HepG2 (cell line): Measurements from ENCODE around the gene UBE2Q2. TPM values are rescaled to one million over a fixed set of nuclear protein-coding genes. Genes with fewer than 3 reads are reported as not detected.

Experiments
- CREB1 ChIP-seq, 2 experiments: fragments of 450-650 bp in 1 of 2; IDR thresholded peaks; 2 replicates each; pipeline ENCODE4 v1.6.1; 2016 to 2017; ENCODE audit warnings: control low read depth in 1 of 2, mild to moderate bottlenecking in 1 of 2, missing compliant biosample characterization in 1 of 2, missing genetic modification characterization in 1 of 2
- GATA4 ChIP-seq: sonication (generic); IDR thresholded peaks from 2 replicates; pipeline ENCODE4 v1.6.1; 2016; ENCODE audit warnings: antibody characterized with exemption, low read depth, borderline replicate concordance
- ISX ChIP-seq: sonication (generic); formaldehyde crosslinking; conservative IDR thresholded peaks from 2 replicates; pipeline ENCODE4 v1.5.0; 2020; ENCODE audit warnings: missing genetic modification reagents
- KLF16 ChIP-seq, 2 experiments: sonication (generic) in 1 of 2; formaldehyde crosslinking in 1 of 2; IDR thresholded peaks; 2 replicates each; pipeline versions ENCODE4 v1.6.1 to v1.8.0; 2016 to 2023; ENCODE audit warnings: missing genetic modification reagents in 2 of 2, missing compliant biosample characterization in 1 of 2
- KMT2A ChIP-seq: sonication (generic); formaldehyde crosslinking; IDR thresholded peaks from 2 replicates; pipeline ENCODE4 v1.4.0; 2020; ENCODE audit warnings: missing genetic modification reagents
- NFE2 ChIP-seq: sonication (generic); formaldehyde crosslinking; IDR thresholded peaks from 2 replicates; pipeline ENCODE4 v1.4.0; 2020; ENCODE audit warnings: missing genetic modification reagents
- NRL ChIP-seq: sonication (generic); formaldehyde crosslinking; IDR thresholded peaks from 2 replicates; pipeline ENCODE4 v1.5.0; 2020; ENCODE audit warnings: missing genetic modification reagents, mild to moderate bottlenecking, moderate library complexity, borderline replicate concordance
- SIX1 ChIP-seq: sonication (generic); formaldehyde crosslinking; IDR thresholded peaks from 2 replicates; pipeline ENCODE4 v1.4.0; 2020; ENCODE audit warnings: missing genetic modification reagents, borderline replicate concordance
- TOE1 ChIP-seq: sonication (generic); formaldehyde crosslinking; IDR thresholded peaks from 2 replicates; pipeline ENCODE4 v1.4.0; 2020; ENCODE audit warnings: mild to moderate bottlenecking, missing genetic modification reagents
- ZMYM2 ChIP-seq: sonication (generic); formaldehyde crosslinking; IDR thresholded peaks from 2 replicates; pipeline ENCODE4 v1.8.0; 2022; ENCODE audit warnings: mild to moderate bottlenecking, missing genetic modification reagents
- ZNF234 ChIP-seq: sonication (generic); formaldehyde crosslinking; conservative IDR thresholded peaks from 2 replicates; pipeline ENCODE4 v1.5.1; 2020; ENCODE audit warnings: mild to moderate bottlenecking, missing genetic modification reagents
- ZNF598 ChIP-seq: sonication (generic); formaldehyde crosslinking; IDR thresholded peaks from 2 replicates; pipeline ENCODE4 v1.5.1; 2020; ENCODE audit warnings: mild to moderate bottlenecking, missing genetic modification reagents, borderline replicate concordance
- ZNF644 ChIP-seq: IDR thresholded peaks from 2 replicates; pipeline ENCODE4 v1.6.1; 2016; ENCODE audit warnings: low read depth
- polyA plus RNA-seq, 8 experiments: library from polyadenylated mRNA; depleted of rRNA in 3 of 8; stranded (reverse) in 7 of 8; unstranded in 1 of 8; fragments of >200 nt; fragmentation: Illumina TruSeq in 4 of 8; extraction: Trizol in 4 of 8; gene quantifications; 2 replicates each; pipeline versions ENCODE4 v1.2.1 to v1.2.3, GENCODE V29; 2011 to 2016; ENCODE audit warnings: low read depth in 4 of 8, missing spikeins in 1 of 8, mixed read lengths in 1 of 8; ENCODE audit not compliant: insufficient read depth in 1 of 8
- total RNA-seq, 5 experiments: library from RNA; depleted of rRNA; stranded (reverse); fragments of >200 nt; fragmentation: Illumina TruSeq; extraction: Trizol; gene quantifications; 2 replicates each; pipeline ENCODE4 v1.2.3, GENCODE V29; 2016; ENCODE audit warnings: low read depth in 1 of 5
- TF ChIP-seq, protein P1 (sequence below): sonication (generic); formaldehyde crosslinking; IDR thresholded peaks from 2 replicates; pipeline ENCODE4 v1.5.1; 2020; ENCODE audit warnings: mild to moderate bottlenecking, missing genetic modification reagents, borderline replicate concordance
- TF ChIP-seq, protein P2 (sequence below): sonication (generic); formaldehyde crosslinking; IDR thresholded peaks from 2 replicates; pipeline ENCODE4 v1.4.0; 2020; ENCODE audit warnings: missing genetic modification reagents
- TF ChIP-seq, protein P3 (sequence below): IDR thresholded peaks from 2 replicates; pipeline ENCODE4 v1.6.1; 2018; ENCODE audit warnings: missing genetic modification reagents, mild to moderate bottlenecking, missing compliant biosample characterization
- TF ChIP-seq, protein P4 (sequence below): IDR thresholded peaks from 2 replicates; pipeline ENCODE4 v1.6.1; 2016; ENCODE audit warnings: low read depth, borderline replicate concordance

Gene UBE2Q2
- total and polyA plus RNA-seq, 2 of the 13 experiments (the other 11 are each of a cell fraction or from before 2014, with no cell fraction given) = 10.6 to 20.4 TPM

DNA sequence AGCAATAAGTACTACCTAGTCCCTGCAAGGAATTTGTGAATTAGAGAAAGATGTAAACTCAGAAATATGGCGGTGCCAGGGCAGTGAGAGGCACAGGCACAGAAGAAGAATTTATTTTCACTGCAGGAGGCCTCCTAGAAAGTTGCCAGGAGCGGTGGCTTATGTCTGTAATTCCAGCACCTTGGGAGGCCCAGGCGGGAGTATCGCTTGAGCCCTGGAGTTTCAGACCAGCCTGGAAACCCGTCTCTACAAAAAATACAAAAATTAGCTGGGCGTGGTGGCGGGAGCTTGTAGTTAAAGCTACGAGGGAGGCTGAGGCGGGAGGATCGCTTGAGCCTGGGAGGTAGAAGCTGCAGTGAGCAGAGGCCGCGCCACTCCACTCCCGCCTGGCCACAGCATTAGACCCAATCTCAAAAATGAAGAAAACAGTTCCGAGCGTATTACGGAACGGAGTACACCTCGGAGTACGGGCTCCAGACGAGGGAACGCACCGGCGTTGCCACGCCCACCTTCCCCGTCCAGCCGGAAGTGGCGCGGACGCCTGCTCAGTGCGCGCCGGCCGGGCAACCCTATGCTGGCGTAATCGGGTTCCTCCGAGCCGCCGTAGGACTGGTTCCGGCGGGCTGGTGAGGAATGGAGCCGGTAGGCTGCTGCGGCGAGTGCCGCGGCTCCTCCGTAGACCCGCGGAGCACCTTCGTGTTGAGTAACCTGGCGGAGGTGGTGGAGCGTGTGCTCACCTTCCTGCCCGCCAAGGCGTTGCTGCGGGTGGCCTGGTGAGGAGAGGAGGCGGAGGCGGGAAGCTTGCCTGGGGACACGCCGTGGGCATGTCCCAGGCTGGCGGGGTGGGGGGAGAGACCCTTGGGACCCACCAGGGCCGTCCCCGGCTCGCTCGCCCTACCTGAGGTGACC, 60.3 kb downstream of the UBE2Q2 start, which contains the start of gene FBXO22 (continued):
- TF ChIP-seq ISX (0 out of 2 replicates have a peak, but pooled peaks have one; percentile 65), CREB1 (IDR thresholded peaks at IDR 0.05) (peak; percentile 67), CREB1 (CRISPR knock-in tag; IDR thresholded peaks at IDR 0.05) (peak; percentile 82), NRL (CRISPR knock-in tag) (peak; percentile 74), GATA4 (peak; percentile 51; the same call in 1 of the 2 replicates), ZNF598 (CRISPR knock-in tag) (0 out of 2 replicates have a peak, but pooled peaks have one; percentile 40), ZNF234 (CRISPR knock-in tag) (no peak), SIX1 (CRISPR knock-in tag) (0 out of 2 replicates have a peak, but pooled peaks have one; percentile 13), KLF16 (CRISPR knock-in tag; IDR thresholded peaks at IDR 0.05) (peak in 1 of 2 experiments; percentile 98; a peak in 2 of 4 replicates), TOE1 (no peak), ZMYM2 (CRISPR knock-in tag) (peak; percentile 52; the same call in 1 of the 2 replicates), KMT2A (peak; percentile 97), ZNF644 (CRISPR knock-in tag) (no peak), NFE2 (no peak)
- TF ChIP-seq, protein P1, sequence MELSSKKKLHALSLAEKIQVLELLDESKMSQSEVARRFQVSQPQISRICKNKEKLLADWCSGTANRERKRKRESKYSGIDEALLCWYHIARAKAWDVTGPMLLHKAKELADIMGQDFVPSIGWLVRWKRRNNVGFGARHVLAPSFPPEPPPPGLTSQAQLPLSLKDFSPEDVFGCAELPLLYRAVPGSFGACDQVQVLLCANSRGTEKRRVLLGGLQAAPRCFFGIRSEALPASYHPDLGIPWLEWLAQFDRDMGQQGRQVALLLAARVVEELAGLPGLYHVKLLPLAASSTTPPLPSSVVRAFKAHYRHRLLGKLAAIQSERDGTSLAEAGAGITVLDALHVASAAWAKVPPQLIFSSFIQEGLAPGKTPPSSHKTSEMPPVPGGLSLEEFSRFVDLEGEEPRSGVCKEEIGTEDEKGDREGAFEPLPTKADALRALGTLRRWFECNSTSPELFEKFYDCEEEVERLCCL (CRISPR knock-in tag) = peak; percentile 89; the same call in 1 of the 2 replicates
- TF ChIP-seq, protein P2, sequence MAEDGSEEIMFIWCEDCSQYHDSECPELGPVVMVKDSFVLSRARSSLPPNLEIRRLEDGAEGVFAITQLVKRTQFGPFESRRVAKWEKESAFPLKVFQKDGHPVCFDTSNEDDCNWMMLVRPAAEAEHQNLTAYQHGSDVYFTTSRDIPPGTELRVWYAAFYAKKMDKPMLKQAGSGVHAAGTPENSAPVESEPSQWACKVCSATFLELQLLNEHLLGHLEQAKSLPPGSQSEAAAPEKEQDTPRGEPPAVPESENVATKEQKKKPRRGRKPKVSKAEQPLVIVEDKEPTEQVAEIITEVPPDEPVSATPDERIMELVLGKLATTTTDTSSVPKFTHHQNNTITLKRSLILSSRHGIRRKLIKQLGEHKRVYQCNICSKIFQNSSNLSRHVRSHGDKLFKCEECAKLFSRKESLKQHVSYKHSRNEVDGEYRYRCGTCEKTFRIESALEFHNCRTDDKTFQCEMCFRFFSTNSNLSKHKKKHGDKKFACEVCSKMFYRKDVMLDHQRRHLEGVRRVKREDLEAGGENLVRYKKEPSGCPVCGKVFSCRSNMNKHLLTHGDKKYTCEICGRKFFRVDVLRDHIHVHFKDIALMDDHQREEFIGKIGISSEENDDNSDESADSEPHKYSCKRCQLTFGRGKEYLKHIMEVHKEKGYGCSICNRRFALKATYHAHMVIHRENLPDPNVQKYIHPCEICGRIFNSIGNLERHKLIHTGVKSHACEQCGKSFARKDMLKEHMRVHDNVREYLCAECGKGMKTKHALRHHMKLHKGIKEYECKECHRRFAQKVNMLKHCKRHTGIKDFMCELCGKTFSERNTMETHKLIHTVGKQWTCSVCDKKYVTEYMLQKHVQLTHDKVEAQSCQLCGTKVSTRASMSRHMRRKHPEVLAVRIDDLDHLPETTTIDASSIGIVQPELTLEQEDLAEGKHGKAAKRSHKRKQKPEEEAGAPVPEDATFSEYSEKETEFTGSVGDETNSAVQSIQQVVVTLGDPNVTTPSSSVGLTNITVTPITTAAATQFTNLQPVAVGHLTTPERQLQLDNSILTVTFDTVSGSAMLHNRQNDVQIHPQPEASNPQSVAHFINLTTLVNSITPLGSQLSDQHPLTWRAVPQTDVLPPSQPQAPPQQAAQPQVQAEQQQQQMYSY (CRISPR knock-in tag) = peak; percentile 81
- TF ChIP-seq, protein P3, sequence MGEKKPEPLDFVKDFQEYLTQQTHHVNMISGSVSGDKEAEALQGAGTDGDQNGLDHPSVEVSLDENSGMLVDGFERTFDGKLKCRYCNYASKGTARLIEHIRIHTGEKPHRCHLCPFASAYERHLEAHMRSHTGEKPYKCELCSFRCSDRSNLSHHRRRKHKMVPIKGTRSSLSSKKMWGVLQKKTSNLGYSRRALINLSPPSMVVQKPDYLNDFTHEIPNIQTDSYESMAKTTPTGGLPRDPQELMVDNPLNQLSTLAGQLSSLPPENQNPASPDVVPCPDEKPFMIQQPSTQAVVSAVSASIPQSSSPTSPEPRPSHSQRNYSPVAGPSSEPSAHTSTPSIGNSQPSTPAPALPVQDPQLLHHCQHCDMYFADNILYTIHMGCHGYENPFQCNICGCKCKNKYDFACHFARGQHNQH (CRISPR knock-in tag) = no peak; the same call in none of the 2 replicates
- TF ChIP-seq, protein P4, sequence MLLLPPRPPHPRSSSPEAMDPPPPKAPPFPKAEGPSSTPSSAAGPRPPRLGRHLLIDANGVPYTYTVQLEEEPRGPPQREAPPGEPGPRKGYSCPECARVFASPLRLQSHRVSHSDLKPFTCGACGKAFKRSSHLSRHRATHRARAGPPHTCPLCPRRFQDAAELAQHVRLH (CRISPR knock-in tag) = peak; percentile 62
